GM20000 (cell line): ENCODE results near the gene MRTFB.

Experiments used
- DNase-seq: peaks from one replicate; pipeline ENCODE4 v3.0.0; 2012; ENCODE audit warnings: low spot score
- TF ChIP-seq, protein P1 (sequence below): IDR thresholded peaks from 2 replicates; pipeline ENCODE4 v1.5.1; 2012; ENCODE audit warnings: mild to moderate bottlenecking, control low read depth; ENCODE audit errors: extremely low read depth, missing control alignments

MRTFB gene

DNA sequence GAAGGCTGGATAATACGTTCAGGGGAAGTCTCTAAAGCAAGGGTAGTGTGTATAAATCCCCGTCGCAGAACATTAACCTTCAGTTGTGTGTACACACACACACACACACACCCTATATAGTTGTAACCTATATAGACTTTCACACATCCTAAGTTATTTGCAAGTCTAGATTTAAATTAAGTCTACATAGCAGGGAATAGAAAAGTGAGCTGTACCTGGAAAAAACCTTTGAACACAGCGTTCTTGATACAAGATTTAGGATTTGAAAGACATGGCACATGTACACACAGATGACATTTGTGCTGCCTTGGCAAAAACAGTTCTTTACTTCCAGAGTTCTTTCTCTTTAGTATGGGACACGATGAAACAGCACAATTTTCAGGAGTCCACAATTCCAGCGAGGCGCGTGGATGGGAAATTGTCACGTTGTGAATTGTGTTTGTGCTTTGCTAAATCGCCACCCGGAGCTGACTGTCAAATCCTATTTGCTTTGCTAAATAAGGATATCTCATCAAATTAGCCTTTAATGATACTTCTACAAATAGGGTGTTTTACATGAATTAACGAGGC, 233.9 kb downstream of the MRTFB start:
- TF ChIP-seq, protein P1, sequence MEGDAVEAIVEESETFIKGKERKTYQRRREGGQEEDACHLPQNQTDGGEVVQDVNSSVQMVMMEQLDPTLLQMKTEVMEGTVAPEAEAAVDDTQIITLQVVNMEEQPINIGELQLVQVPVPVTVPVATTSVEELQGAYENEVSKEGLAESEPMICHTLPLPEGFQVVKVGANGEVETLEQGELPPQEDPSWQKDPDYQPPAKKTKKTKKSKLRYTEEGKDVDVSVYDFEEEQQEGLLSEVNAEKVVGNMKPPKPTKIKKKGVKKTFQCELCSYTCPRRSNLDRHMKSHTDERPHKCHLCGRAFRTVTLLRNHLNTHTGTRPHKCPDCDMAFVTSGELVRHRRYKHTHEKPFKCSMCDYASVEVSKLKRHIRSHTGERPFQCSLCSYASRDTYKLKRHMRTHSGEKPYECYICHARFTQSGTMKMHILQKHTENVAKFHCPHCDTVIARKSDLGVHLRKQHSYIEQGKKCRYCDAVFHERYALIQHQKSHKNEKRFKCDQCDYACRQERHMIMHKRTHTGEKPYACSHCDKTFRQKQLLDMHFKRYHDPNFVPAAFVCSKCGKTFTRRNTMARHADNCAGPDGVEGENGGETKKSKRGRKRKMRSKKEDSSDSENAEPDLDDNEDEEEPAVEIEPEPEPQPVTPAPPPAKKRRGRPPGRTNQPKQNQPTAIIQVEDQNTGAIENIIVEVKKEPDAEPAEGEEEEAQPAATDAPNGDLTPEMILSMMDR, result no peak

DNA sequence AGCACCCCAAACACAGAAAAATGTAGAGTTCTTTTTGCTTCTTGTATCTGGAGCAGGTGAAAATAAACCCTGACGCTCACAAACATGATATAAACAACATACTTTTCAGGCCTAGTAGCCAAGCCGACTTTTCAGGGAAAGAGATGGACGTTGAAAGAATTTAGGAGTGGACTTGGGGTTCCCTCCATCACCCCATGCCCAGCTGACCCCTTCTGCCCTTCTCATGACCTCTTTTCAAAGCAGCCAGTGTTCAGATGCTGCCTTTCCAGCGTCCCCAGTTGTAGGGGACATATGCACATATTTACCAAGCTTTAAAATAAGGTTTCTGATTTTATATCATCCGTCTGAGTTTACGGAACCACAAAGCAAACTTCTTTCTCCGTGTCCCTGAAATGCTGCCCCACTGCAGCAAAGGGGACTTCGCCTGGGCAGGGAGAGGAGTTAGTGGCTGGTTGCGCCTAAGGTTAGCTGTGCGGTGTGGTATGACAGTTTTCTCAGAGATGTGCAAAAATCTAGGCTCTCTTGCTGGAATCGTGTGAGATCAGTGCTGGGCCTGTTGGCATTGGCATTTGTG, 235.5 kb downstream of the MRTFB start:
- TF ChIP-seq, protein P1, result no peak

More for the DNA sequence above, 233.9 kb downstream of the MRTFB start:
- no peak for DNase-seq

DNA sequence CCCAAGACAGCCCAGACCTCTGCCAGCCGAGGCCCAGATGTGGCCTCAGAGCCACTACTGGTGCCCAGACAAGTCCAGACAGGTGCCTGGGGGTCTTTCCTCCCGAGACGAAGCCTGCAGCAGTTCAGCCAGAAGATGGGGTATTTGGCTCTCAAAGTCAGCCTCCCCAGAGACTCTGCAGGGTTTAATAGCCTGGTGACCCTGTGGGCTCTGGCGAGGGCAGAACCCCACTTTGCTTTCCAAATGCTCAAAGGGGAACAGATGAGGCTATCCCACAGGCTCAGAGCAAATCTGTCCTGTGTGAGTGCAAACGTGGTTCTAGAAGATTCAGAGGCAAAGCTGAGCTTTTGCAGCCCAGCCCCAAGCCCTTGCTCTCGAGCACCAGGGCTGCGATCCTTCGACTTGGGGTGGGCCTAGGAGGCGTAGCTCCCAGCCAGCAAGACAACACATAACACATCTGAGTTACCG, 236.0 kb downstream of the MRTFB start:
- no peak for DNase-seq
- TF ChIP-seq, protein P1, result no peak

More for the DNA sequence above, 235.5 kb downstream of the MRTFB start:
- no peak for DNase-seq

DNA sequence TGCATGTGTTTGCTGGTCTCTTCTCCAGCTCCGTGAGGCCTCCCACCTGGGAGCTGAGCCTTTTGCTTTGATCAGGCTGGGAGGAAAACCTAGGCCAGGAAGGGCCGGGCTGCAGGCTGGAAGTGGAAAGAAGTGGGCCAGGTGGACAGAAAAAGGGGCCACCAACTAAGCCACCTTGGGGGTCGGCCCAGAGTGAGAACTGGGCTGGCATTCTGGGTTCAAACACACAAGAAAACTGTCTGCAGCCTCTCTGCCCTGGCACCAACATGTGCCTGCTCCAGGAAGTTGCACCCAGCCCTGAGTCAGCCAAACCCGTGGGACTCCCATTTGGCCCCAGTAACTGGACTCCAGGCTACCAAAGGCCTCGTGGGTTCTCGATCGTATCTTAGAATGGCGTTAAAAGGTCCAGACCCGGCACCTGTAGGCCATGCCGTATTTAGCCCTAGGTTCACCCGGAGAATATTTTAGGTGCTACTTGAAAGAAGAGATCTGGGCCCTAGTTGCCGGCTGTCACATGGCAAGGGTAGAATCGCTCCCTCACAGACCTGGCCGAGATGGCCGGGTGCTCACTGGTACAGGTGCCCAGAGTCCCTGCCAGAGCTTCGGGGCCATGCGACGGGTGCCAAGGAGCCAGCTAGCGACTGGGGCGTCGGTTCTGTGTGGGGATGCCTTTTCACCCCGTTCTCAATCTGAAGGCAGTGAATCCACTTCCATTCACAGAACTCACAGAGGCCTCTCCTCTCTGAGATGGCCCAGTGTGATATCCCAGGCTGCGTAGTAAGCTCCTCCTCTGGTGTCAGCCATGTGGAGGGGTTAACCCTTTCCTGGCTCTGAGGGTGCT, 236.6 kb downstream of the MRTFB start:
- DNase-seq, result no peak
- TF ChIP-seq, protein P1, result no peak

DNA sequence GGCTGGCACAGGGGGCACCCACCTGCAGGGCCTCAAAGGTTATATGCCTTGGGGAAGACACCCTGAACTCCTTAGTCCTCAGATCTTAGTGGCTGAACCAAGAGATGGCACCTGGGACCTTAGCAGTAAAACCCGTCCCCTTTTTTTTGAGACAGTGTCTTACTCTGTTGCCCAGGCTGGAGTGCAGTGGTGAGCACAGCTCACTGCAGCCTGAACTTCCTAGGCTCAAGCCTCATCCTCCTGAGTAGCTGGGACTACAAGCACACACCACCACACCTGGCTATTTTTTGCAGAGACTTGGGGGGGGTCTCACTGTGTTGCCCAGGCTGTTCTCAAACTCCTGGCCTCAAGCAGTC, 237.2 kb downstream of the MRTFB start:
- TF ChIP-seq, protein P1, result no peak
- DNase-seq, result no peak

DNA sequence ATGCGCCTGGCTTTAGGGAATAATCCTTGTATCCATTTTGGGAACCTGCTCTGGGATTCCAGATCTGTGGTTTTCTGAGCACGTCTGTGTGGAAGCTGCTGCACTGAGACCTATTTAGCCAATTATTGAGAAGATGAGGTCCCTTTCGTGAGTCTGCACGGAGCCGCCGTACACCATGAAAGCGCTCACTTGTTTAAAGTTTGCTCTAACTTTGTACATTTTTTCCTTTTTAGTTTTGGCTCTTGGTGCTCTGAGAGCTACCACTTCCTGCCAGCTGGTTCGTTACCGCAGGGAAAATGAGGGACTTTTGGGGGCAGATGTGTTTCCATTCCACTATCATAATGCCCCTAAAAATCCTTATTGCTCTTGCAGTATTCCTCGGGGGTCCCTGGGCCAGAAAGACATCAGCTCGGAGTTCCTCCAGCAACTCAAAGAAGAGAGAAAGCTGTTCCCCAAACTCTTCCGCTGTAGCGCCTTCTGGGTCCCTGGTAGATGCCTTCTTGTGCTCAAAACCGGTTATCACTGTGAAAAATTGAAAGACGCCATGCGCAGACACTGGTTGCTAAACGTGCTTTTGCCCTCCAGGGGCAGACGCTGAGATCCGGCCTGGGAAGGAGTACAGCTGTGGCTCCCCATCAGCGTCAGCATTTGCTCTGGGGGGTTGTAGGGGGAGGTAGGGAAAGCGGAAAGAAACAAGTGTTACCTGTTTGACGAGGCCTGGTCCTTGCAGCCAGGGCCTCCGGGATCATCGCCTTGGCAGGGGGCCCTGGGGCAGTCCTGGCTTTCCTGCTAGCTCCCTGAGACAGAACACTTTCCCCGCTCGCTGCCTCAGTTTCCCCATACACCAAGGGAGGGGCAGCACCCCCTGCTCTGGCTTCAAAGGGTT, 238.1 kb downstream of the MRTFB start:
- TF ChIP-seq, protein P1, result no peak
- peak; percentile 59 for DNase-seq
